Calu3 (cell line): ENCODE measurements around the gene WFIKKN2. TPM values are rescaled to one million over a fixed set of nuclear protein-coding genes. Genes with fewer than 3 reads are reported as not detected.

Experiments
- BruUV-seq: library from RNA; stranded (reverse); fragments of 400-500 nt; replicated peaks from 2 replicates; lab custom pipeline; 2021; lab: Mats Ljungman, UMichigan
- CTCF ChIA-PET: fragments of 300-600 bp; sonication (Branson Sonifier 250); formaldehyde crosslinking; loops from one replicate; lab custom pipeline; 2022; ENCODE audit warnings: antibody characterized with exemption; lab: Charles Lee
- DNase-seq: peaks from one replicate; pipeline ENCODE4 v3.0.0; 2022
- H3K27ac Mint-ChIP-seq: one replicate; pipeline ENCODE4 v1.8.0; 2022; ENCODE audit warnings: mixed read lengths; ENCODE audit not compliant: unreplicated experiment
- H3K27me3 Mint-ChIP-seq: one replicate; pipeline ENCODE4 v1.8.0; 2022; ENCODE audit warnings: mixed read lengths; ENCODE audit not compliant: unreplicated experiment
- H3K36me3 Mint-ChIP-seq: one replicate; pipeline ENCODE4 v1.8.0; 2022; ENCODE audit warnings: mild to moderate bottlenecking, moderate library complexity, mixed read lengths; ENCODE audit not compliant: insufficient read depth, unreplicated experiment
- H3K4me1 Mint-ChIP-seq: one replicate; pipeline ENCODE4 v1.8.0; 2022; ENCODE audit warnings: mild to moderate bottlenecking, low read depth, mixed read lengths; ENCODE audit not compliant: unreplicated experiment
- H3K4me3 Mint-ChIP-seq: one replicate; pipeline ENCODE4 v1.8.0; 2022; ENCODE audit warnings: mild to moderate bottlenecking, low read depth, moderate library complexity, mixed read lengths; ENCODE audit not compliant: unreplicated experiment
- H3K9me3 Mint-ChIP-seq: one replicate; pipeline ENCODE4 v1.8.0; 2022; ENCODE audit warnings: low read depth, mixed read lengths; ENCODE audit not compliant: unreplicated experiment
- CTCF ChIP-seq: fragments of 200-600 bp; IDR thresholded peaks from one replicate; pipeline ENCODE4 v1.8.0; 2022; ENCODE audit warnings: antibody characterized with exemption; ENCODE audit not compliant: unreplicated experiment
- intact Hi-C: fragments of 100-400 bp; cut with micrococcal nuclease; formaldehyde crosslinking; loops from one replicate; pipeline ENCODE4 v1.10.0; 2022; ENCODE audit not compliant: unreplicated experiment
- total RNA-seq: library from RNA; stranded (reverse); gene quantifications from 2 replicates; pipeline ENCODE4 v1.2.3, GENCODE V29; 2022

WFIKKN2 gene
- total RNA-seq, 1 experiment from 2014 or later: not detected

GRCh38 chr17:50822550-50822949 lies 12.8 kb upstream of the WFIKKN2 start:
- BruUV-seq: no TSS peak
- CTCF ChIA-PET: interaction anchor here (0.6 kb wide), 1 partner anchor 68 kb away, joined by 3 read pairs; no protein-coding TSS in a partner anchor

GRCh38 chr17:50824429-50824828 lies 11.0 kb upstream of the WFIKKN2 start:
- no peak for DNase-seq
- BruUV-seq: no TSS peak
- Mint-ChIP-seq H3K9me3 (no peaks in the 10 kb centered on the region), H3K27ac (no peak overlapping the region), H3K36me3 (no peaks in the 10 kb centered on the region), H3K27me3 (peaks cover 23% of the 10 kb centered on the region), H3K4me3 (no peak overlapping the region), H3K4me1 (peaks cover 7% of the 10 kb centered on the region)
- no peak for TF ChIP-seq CTCF
- intact Hi-C loops: no loop called here
- CTCF ChIA-PET: no interaction called here

More at GRCh38 chr17:50822550-50822949, 12.8 kb upstream of the WFIKKN2 start:
- Mint-ChIP-seq H3K4me1 (peaks cover 24% of the 10 kb centered on the region), H3K36me3 (no peaks in the 10 kb centered on the region), H3K9me3 (no peaks in the 10 kb centered on the region), H3K4me3 (no peak overlapping the region), H3K27me3 (peaks cover 23% of the 10 kb centered on the region), H3K27ac (no peak overlapping the region)
- intact Hi-C loops: no loop called here
- DNase-seq: no peak
- TF ChIP-seq CTCF: no peak

GRCh38 chr17:50825188-50825587 lies 10.2 kb upstream of the WFIKKN2 start:
- Mint-ChIP-seq H3K4me1 (peaks cover 7% of the 10 kb centered on the region), H3K27ac (no peak overlapping the region), H3K27me3 (peaks cover 18% of the 10 kb centered on the region), H3K36me3 (no peaks in the 10 kb centered on the region), H3K9me3 (no peaks in the 10 kb centered on the region), H3K4me3 (no peak overlapping the region)
- no peak for TF ChIP-seq CTCF
- BruUV-seq: no TSS peak
- CTCF ChIA-PET: no interaction called here
- intact Hi-C loops: no loop called here
- no peak for DNase-seq

GRCh38 chr17:50828508-50829170 lies 6.7 kb upstream of the WFIKKN2 start:
- no TSS peak for BruUV-seq

More at GRCh38 chr17:50828508-50829170, 6.7 kb upstream of the WFIKKN2 start:
- TF ChIP-seq CTCF: no peak
- H3K9me3 Mint-ChIP-seq: no peaks in the 10 kb centered on the region
- H3K27me3 Mint-ChIP-seq: peaks cover 21% of the 10 kb centered on the region
- H3K27ac Mint-ChIP-seq: no peak overlapping the region
- CTCF ChIA-PET: interaction anchor here (0.6 to 1.9 kb wide), 2 partner anchors 46 to 48 kb away, joined by 4 to 6 read pairs; no protein-coding TSS in a partner anchor
- no peak overlapping the region for H3K4me3 Mint-ChIP-seq
- intact Hi-C loops: no loop called here
- H3K36me3 Mint-ChIP-seq: no peaks in the 10 kb centered on the region
- no peaks in the 10 kb centered on the region for H3K4me1 Mint-ChIP-seq
- DNase-seq: no peak
